HG02885 (cell line): ENCODE results near the gene CBFA2T3.

Source experiments
- ATAC-seq: cut with Tn5 transposase; IDR thresholded peaks from one replicate; pipeline ENCODE4 v1.9.1; 2021; ENCODE audit warnings: mild to moderate bottlenecking; ENCODE audit not compliant: unreplicated experiment, poor library complexity

Gene CBFA2T3

GRCh38 chr16:88854306-88855111, 122.5 kb downstream of the CBFA2T3 start:
- no peak for ATAC-seq

- ATAC-seq = no peak
These were observed 123.6 kb downstream of the CBFA2T3 start for GRCh38 chr16:88853325-88853941.

- no peak for ATAC-seq
These were observed 125.4 kb downstream of the CBFA2T3 start for GRCh38 chr16:88851616-88852015.

- ATAC-seq = no peak
These were observed 126.3 kb downstream of the CBFA2T3 start for GRCh38 chr16:88850531-88851199.

- ATAC-seq = no peak
These were observed 128.4 kb downstream of the CBFA2T3 start for GRCh38 chr16:88848557-88848956.

GRCh38 chr16:88847654-88848053, 129.4 kb downstream of the CBFA2T3 start:
- no peak for ATAC-seq

- no peak for ATAC-seq
These were observed 130.9 kb downstream of the CBFA2T3 start for GRCh38 chr16:88846088-88846487.

GRCh38 chr16:88844419-88845036, 132.5 kb downstream of the CBFA2T3 start:
- no peak for ATAC-seq

- ATAC-seq = no peak
These were observed 133.8 kb downstream of the CBFA2T3 start for GRCh38 chr16:88843256-88843655.

GRCh38 chr16:88842806-88843205, 134.2 kb downstream of the CBFA2T3 start:
- no peak for ATAC-seq

- ATAC-seq = no peak
These were observed 134.7 kb downstream of the CBFA2T3 start for GRCh38 chr16:88842308-88842756.

- ATAC-seq = no peak
These were observed 135.3 kb downstream of the CBFA2T3 start for GRCh38 chr16:88841521-88842307.

GRCh38 chr16:88840600-88841215, 136.3 kb downstream of the CBFA2T3 start:
- no peak for ATAC-seq

GRCh38 chr16:88839745-88840599, 137.0 kb downstream of the CBFA2T3 start:
- ATAC-seq = no peak

GRCh38 chr16:88839026-88839529, 137.9 kb downstream of the CBFA2T3 start:
- no peak for ATAC-seq

GRCh38 chr16:88838566-88838965, 138.4 kb downstream of the CBFA2T3 start:
- no peak for ATAC-seq

GRCh38 chr16:88837806-88838205, 139.2 kb downstream of the CBFA2T3 start:
- ATAC-seq = no peak

- ATAC-seq = no peak
These were observed 140.2 kb downstream of the CBFA2T3 start for GRCh38 chr16:88836791-88837190.
